HEK293T (cell line): ENCODE data around the gene GMPPA.

Experiments
- CTCF ChIA-PET: fragments of 350-600 bp; formaldehyde crosslinking; extraction: SDS; loops from one replicate; lab custom pipeline; 2021; ENCODE audit warnings: antibody characterized with exemption, inconsistent platforms; lab: Yijun Ruan, JAX
- POLR2A ChIA-PET: fragments of 350-600 bp; formaldehyde crosslinking; extraction: SDS; loops from one replicate; lab custom pipeline; 2020; ENCODE audit warnings: antibody characterized with exemption, inconsistent platforms; lab: Yijun Ruan, JAX
- DNase-seq: peaks from one replicate; pipeline ENCODE4 v3.0.0; 2012; ENCODE audit warnings: mixed read lengths; ENCODE audit errors: extremely low spot score
- ARNT ChIP-seq: fragments of 450-650 bp; IDR thresholded peaks from 2 replicates; pipeline ENCODE4 v1.6.1; 2017; ENCODE audit warnings: mild to moderate bottlenecking
- BHLHE40 ChIP-seq: fragments of 450-650 bp; IDR thresholded peaks from 2 replicates; pipeline ENCODE4 v1.6.1; 2016; ENCODE audit warnings: mild to moderate bottlenecking, moderate library complexity, borderline replicate concordance
- CTBP1 ChIP-seq: fragments of 450-650 bp; IDR thresholded peaks from 2 replicates; pipeline ENCODE4 v1.6.1; 2016; ENCODE audit warnings: borderline replicate concordance
- ELF4 ChIP-seq: fragments of 450-650 bp; IDR thresholded peaks from 2 replicates; pipeline ENCODE4 v1.6.1; 2017; ENCODE audit warnings: antibody characterized with exemption
- FOXA1 ChIP-seq: fragments of 450-650 bp; IDR thresholded peaks from 2 replicates; pipeline ENCODE4 v1.6.1; 2016; ENCODE audit warnings: mild to moderate bottlenecking
- FOXK2 ChIP-seq: fragments of 450-650 bp; IDR thresholded peaks from 2 replicates; pipeline ENCODE4 v1.6.1; 2016; ENCODE audit warnings: mild to moderate bottlenecking
- FOXM1 ChIP-seq: fragments of 450-650 bp; IDR thresholded peaks from 2 replicates; pipeline ENCODE4 v1.6.1; 2017; ENCODE audit warnings: mild to moderate bottlenecking, borderline replicate concordance
- HDGF ChIP-seq: fragments of 450-650 bp; IDR thresholded peaks from 2 replicates; pipeline ENCODE4 v1.6.1; 2017; ENCODE audit warnings: antibody characterized with exemption, borderline replicate concordance
- L3MBTL2 ChIP-seq: fragments of 450-650 bp; conservative IDR thresholded peaks from 2 replicates; pipeline ENCODE4 v1.6.1; 2016; ENCODE audit warnings: mild to moderate bottlenecking
- LEF1 ChIP-seq: fragments of 450-650 bp; IDR thresholded peaks from 2 replicates; pipeline ENCODE4 v1.6.1; 2017; ENCODE audit warnings: mild to moderate bottlenecking, borderline replicate concordance
- NFRKB ChIP-seq: fragments of 450-650 bp; IDR thresholded peaks from 2 replicates; pipeline ENCODE4 v1.6.1; 2016; ENCODE audit warnings: mild to moderate bottlenecking, moderate library complexity
- SP1 ChIP-seq: fragments of 450-650 bp; IDR thresholded peaks from 2 replicates; pipeline ENCODE4 v1.6.1; 2017
- SUZ12 ChIP-seq: fragments of 450-650 bp; IDR thresholded peaks from 2 replicates; pipeline ENCODE4 v1.6.1; 2016; ENCODE audit warnings: mild to moderate bottlenecking
- TARDBP ChIP-seq: fragments of 450-650 bp; IDR thresholded peaks from 2 replicates; pipeline ENCODE4 v1.6.1; 2016
- ZNF384 ChIP-seq: fragments of 450-650 bp; IDR thresholded peaks from 2 replicates; pipeline ENCODE4 v1.6.1; 2016
- TF ChIP-seq, protein P1 (sequence below): fragments of 450-650 bp; IDR thresholded peaks from 2 replicates; pipeline ENCODE4 v1.6.1; 2016

Gene GMPPA

DNA sequence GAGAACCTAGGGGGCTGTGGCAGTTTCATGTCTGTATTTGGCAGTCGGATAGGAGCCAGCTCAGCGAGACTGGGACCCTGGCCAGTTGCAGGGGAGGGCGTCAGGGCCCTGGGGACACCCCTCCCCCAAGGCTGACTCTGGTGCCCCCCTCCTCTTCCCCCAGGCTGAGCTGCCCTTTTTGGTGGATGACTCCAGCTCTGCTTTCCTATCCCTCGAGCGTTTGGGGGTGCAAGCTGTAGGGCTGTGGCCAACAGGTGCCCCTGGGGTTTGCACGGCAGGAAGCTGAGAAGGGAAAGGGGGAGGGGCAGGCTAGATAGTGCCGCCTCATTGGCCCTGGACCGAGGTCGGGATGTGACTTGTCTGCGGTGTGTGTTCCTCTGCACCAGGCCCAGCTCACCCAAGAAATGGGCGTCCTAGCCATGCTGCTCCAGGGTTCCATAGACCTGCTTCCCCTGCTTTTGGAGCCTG lies 37.6 kb upstream of the GMPPA start:
- DNase-seq = no peak
- POLR2A ChIA-PET = no interaction called here
- TF ChIP-seq FOXM1 (no peak), ZNF384 (no peak), CTBP1 (no peak), L3MBTL2 (no peak), NFRKB (no peak), SP1 (no peak), HDGF (no peak), BHLHE40 (no peak), ELF4 (no peak), LEF1 (no peak), SUZ12 (no peak), TARDBP (no peak), FOXA1 (no peak), FOXK2 (no peak)
- TF ChIP-seq, protein P1, sequence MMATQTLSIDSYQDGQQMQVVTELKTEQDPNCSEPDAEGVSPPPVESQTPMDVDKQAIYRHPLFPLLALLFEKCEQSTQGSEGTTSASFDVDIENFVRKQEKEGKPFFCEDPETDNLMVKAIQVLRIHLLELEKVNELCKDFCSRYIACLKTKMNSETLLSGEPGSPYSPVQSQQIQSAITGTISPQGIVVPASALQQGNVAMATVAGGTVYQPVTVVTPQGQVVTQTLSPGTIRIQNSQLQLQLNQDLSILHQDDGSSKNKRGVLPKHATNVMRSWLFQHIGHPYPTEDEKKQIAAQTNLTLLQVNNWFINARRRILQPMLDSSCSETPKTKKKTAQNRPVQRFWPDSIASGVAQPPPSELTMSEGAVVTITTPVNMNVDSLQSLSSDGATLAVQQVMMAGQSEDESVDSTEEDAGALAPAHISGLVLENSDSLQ = no peak
- CTCF ChIA-PET = interaction anchor here (0.8 to 1.6 kb wide), 3 partner anchors 34 to 49 kb away, joined by 3 to 4 read pairs (median 4); a partner anchor contains a TSS

DNA sequence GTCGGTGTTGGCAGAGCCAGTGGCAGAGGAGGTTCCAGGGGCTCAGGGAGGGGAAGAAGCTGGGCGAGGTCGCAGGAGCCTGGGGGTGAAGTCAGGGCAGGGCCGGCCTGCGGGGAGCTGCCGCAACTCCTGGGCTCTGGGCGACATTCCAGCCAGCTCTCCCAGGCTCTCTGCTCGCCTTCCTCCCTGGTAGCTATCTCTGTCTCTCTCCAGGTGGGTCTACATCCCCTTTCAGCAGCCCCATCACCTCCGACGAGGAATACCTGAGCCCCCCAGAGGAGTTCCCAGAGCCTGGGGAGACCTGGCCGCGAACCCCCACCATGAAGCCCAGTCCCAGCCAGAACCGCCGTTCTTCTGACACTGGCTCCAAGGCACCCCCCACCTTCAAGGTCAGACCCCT lies 37.0 kb upstream of the GMPPA start:
- CTCF ChIA-PET = interaction anchor here (0.7 to 1.6 kb wide), 3 partner anchors 34 to 48 kb away, joined by 3 to 4 read pairs (median 4); partner anchors contain the start of gene GMPPA
- POLR2A ChIA-PET = no interaction called here
- TF ChIP-seq ARNT = no peak
- no peak for TF ChIP-seq BHLHE40
- TF ChIP-seq, protein P1 = no peak
- TF ChIP-seq CTBP1 = no peak
- TF ChIP-seq HDGF = no peak
- no peak for TF ChIP-seq ZNF384
- no peak for TF ChIP-seq SUZ12
- TF ChIP-seq FOXK2 = no peak
- no peak for DNase-seq

DNA sequence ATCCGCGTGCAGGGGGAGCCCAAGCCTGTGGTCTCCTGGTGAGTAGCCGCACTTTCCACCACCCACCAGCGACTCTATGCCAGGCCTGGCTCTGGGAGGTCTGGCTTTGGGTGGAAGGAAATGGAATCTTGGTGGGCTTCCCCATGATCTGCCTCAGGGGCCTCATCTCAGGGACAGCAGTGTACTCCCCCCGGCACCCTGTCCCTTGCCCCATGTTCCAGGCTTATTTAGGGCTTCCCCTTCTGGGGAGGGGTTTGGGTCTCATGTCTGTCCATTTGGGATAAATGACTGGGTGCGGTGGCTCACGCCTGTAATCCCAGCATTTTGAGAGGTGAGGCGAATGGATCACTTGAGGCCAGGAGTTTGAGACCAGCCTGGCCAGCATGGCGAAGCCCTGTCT lies 36.3 kb upstream of the GMPPA start:
- no peak for DNase-seq
- ChIA-PET POLR2A (no interaction called here), CTCF (interaction anchor here (0.7 to 0.9 kb wide), 2 partner anchors 9 to 36 kb away, joined by 4 read pairs; partner anchors contain the start of gene GMPPA)
- TF ChIP-seq BHLHE40 = no peak
- TF ChIP-seq HDGF = no peak
- no peak for TF ChIP-seq ARNT
- TF ChIP-seq, protein P1 = no peak
- no peak for TF ChIP-seq SUZ12
- no peak for TF ChIP-seq FOXM1
- TF ChIP-seq ELF4 = no peak
- TF ChIP-seq NFRKB = no peak
- no peak for TF ChIP-seq ZNF384
- no peak for TF ChIP-seq CTBP1
- TF ChIP-seq L3MBTL2 = no peak

DNA sequence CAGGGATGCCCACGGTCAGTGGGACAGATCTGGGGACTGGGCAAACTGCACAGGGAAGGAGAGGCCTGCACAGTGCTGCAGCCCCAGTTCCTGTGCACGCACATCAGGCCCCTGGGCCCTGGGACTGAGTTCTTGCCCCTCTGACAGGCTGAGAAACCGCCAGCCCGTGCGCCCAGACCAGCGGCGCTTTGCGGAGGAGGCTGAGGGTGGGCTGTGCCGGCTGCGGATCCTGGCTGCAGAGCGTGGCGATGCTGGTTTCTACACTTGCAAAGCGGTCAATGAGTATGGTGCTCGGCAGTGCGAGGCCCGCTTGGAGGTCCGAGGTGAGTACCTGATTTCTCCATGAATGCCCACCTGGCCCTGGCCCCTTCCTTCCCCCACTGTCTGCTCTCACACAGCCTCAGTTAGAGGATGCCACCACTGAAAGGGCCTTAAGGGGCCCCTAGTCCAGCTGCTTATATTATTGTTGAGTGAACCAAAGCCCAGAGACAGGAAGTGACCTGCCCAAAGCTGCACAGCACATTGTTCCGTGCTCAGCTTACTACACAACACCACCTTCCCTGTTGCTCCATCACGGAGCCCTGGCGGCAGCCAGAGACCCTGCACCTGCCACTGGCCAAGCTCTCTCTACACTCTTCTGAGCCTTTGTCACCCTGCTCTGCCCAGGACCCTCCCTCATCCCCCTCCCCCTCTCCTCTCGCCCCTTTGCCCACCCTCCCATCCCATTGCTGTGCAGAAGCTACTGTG lies 34.2 kb upstream of the GMPPA start:
- no peak for DNase-seq
- ChIA-PET CTCF (interaction anchor here (1.1 to 1.9 kb wide), 3 partner anchors 46 to 76 kb away, joined by 3 to 5 read pairs (median 3); no protein-coding TSS in a partner anchor), POLR2A (no interaction called here)
- TF ChIP-seq ARNT (no peak), BHLHE40 (no peak), LEF1 (no peak)

DNA sequence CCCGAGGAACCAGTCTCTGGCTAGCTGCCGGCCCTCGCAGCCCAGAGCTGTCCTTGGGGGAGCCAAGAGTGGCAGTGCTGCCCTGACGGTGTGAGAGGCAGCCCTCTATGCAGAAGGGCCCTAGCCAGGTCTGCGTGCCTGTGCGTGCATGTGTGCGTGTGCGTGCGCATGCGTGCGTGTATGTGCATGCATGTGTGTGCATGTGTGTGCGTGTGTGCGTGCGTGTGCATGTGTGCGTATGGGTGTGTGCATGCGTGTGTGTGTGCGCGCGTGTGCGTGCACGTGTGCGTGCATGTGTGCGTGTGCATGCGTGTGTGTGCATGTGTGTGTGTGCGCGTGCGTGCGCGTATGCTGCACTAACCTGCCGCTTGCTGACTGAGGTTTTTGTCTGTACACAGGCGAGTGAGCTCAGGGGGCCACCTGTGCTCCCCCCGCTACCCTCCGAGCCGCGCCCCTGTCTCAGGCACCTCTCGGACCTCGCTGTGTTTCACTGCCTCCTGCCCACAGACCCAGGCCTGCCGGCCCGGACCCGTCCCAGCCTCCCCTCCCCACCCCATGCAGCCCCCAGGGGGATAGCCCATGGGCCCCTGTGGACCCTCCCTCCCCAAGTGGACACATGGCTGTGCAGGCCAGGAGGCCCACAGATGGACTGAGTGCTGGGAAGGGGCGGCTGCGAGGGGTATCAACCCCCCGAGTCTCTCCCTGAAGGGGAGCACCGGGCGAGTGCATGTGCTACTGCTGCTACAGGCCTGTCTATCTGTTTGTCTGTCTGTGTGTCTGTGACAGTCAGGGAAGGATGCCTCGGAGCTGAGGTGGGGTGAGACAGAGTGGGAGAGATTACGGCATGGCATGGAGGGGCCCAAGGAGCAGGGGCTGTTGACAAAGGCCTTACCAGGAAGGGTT lies 32.8 kb upstream of the GMPPA start:
- TF ChIP-seq LEF1 (no peak), ARNT (no peak), L3MBTL2 (no peak), SP1 (no peak), ELF4 (no peak), SUZ12 (no peak), FOXA1 (no peak), TARDBP (no peak), FOXK2 (no peak), FOXM1 (no peak), CTBP1 (no peak), HDGF (no peak), BHLHE40 (no peak), ZNF384 (no peak), NFRKB (no peak)
- TF ChIP-seq, protein P1 = no peak
- no peak for DNase-seq
- ChIA-PET POLR2A (no interaction called here), CTCF (no interaction called here)
